ENCODE results near the gene SIRT3.

The SIRT3 gene

DNA sequence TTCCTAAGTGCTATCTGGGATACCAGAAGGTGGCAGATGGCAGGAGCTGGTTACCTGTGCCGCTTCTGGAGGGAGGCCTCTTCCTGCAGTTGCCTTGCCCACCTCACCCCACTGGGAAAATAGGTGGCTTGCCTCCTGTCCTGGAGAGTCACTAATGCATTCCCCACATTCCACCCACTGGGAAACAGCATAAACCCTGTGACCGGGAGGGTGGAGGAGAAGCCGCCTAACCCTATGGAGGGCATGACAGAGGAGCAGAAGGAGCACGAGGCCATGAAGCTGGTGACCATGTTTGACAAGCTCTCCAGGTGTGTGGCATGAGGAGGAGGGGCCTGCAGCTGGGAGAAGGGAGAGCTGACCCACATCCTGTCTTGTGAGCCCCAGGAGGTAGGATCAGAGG is 23.0 kb downstream of the SIRT3 start:
- no peak for DNase-seq

DNA sequence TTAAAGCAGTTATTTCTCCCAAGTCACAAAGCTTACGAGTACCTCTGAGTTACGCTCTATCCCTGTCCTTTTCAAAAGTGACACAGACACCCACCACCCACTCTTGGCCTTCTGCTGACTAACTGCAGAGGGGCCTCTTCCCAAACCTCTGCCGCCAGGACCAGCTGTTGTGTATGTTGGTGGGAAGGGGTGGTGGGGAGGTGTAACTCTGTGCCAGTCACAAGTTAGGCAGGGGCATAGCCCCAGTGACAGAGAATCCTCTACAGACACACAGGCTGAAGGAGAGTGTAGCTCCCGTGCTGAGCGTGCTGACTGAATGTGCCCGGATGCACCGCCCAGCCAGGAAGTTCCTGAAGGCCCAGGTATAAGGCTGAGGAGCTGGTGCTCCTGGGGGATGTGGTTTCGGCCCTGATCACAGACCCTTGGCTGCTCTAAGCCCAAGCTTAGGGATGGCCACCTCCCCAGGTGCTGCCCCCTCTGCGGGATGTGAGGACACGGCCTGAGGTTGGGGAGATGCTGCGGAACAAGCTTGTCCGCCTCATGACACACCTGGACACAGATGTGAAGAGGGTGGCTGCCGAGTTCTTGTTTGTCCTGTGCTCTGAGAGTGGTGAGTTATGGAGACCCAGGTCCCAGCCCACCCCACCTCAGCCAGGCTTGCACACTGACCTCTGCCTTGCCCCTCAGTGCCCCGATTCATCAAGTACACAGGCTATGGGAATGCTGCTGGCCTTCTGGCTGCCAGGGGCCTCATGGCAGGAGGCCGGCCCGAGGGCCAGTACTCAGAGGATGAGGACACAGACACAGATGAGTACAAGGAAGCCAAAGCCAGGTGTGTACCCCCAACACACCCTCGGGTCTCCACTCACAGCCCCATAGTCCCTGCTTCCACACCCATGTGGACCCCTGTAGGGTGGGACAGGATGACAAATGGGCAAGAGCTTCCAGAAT is 23.7 kb downstream of the SIRT3 start:
- no peak for DNase-seq

DNA sequence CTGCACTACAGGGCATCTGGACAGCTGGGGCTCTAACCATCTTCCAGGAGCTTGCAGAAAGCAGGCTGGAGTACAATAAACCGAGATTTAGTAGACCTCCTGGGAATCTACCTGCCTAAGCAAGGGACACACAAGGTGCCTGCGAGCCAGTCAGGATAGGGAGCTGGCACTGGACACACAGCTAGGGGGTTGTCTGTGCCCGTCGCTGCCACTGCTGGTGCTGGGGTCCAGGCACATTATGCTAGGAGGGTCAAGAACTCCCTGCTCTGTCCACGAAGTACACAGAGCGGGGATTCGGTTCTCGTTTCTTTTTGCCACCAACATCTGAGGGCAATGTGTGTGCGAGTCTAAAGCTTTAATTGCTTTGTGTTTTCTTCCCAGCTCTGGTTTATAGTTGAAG is 24.4 kb downstream of the SIRT3 start:
- DNase-seq: no peak

DNA sequence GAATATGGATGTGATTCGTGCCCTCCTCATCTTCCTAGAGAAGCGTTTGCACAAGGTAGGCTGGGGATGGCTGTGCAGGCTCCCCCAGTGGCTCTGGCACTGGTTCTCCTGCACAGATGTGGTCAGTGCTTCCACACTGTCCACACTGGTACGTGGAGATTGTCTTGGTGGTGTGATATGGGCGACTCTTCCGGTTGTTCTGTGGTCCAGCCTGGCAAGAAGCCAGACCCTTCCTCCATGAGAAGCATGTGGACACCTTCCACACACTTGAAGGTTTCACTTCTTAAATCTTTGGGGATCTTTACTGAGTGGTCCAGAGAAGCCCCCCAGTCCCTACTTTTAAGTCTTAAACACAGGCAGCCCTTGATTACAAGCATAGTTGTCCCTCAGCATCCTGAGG is 24.8 kb downstream of the SIRT3 start:
- no peak for DNase-seq

DNA sequence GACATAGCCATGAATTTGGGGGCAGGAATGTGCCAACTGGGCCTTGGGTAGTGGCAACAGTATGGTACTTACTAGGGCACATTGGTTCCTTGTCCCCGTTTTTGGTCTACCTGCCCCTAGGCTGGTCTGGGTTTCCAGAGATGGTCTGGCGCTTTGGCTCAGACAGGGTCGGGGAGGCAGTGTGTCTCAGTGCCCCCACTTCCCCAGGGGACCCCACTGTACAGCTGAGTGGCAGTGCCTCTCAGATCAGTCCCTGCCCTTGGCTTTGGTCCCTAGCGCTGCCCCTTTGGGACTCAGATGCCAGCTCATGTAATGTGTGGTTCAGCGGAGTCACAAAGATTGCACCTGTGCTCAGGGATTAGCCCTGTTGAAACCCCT is 25.4 kb downstream of the SIRT3 start:
- peak; percentile 13 for DNase-seq

DNA sequence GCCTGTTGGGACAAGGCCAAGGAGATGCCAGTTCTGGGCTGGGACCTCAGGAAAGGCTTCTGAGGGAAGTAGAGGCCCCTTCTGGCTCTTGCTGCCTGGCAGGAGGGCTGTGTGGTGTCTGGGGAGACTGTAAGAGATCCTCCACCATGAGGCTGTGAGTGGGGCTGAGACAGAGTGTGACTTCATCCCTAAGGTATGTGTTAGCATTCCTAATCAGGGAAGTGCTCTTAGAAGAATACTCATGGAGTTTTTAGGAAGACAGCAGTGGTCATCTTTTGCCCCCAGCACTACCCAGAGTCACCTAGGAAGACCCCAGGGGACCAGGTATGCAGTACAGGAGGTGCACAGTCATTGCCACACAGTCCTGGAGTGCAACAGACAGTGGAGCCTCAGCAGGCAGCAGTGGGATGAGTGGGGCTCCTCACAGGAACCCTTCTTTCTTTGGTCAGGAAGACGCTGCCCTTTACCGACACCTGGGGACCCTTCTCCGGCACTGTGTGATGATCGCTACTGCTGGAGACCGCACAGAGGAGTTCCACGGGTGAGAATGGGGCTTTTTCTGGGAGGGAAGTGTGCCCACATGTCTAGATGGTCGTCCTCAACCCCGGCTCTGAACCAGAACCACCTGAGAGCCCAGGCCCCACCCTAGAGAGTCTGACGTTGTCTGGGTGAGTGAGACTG is 25.9 kb downstream of the SIRT3 start:
- peak; percentile 13 for DNase-seq

DNA sequence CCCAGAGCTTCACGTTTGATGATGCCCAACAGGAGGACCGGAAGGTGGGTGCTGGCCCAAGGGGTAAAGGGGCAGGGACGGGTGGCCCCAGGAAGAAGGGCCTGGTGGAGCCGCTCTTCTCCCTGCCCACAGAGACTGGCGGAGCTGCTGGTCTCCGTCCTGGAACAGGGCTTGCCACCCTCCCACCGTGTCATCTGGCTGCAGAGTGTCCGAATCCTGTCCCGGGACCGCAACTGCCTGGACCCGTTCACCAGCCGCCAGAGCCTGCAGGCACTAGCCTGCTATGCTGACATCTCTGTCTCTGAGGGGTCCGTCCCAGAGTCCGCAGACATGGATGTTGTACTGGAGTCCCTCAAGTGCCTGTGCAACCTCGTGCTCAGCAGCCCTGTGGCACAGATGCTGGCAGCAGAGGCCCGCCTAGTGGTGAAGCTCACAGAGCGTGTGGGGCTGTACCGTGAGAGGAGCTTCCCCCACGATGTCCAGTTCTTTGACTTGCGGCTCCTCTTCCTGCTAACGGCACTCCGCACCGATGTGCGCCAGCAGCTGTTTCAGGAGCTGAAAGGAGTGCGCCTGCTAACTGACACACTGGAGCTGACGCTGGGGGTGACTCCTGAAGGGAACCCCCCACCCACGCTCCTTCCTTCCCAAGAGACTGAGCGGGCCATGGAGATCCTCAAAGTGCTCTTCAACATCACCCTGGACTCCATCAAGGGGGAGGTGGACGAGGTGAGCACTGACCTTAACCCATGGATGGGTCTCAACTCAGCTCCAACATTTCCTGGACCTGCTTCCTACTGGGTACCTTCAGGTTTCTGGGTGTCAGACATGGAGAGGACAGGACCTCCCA is 26.6 kb downstream of the SIRT3 start:
- DNase-seq: no peak

DNA sequence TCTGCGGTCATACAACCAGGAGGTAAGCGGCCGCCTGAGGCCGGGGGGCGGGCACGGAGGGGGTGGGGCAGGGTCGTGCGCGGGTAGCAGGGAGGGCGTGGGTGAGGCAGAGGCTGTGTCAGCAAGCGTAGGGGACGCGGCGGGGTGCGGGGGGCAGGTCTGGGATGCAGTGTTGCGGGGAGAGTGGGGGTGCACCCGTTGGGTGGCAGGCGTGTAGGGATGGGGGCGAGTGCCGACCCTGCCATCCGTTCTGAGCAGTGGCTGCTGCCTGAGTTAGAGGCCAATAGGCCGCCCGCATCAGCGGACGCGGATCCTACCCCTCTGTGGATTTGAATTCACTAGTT is 27.3 kb downstream of the SIRT3 start:
- no peak for DNase-seq

DNA sequence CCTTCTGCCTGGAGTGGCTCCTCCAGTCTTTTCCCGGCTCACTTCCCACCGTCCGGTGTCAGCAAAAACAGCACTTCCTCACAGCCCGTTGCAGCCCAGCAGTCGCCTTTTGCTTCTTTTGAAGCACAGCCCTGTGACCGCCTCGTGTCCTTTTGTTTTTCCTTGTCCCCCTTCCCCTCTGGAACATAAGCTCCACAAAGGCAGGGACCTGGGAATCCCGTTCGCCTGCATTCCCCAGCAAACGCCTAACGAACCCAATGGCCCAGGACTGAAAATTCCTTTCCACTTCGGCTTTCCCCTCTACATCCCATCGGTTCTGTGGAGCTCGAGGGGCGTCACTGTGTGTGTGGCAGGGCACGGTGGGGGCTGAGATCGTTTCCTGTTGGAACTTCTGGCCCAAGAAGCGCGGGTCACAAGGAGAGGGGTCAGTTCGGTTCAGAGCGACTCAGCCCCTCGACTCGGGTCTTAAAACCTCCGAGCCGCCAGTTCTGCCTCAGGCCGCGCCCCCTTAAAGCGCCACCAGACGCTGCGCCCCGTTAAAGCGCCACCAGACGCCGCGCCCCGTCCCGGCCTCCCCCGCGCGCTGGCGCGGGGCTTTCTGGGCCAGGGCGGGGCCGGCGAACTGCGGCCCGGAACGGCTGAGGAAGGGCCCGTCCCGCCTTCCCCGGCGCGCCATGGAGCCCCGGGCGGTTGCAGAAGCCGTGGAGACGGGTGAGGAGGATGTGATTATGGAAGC is 27.8 kb downstream of the SIRT3 start:
- DNase-seq: peak; percentile 84

DNA sequence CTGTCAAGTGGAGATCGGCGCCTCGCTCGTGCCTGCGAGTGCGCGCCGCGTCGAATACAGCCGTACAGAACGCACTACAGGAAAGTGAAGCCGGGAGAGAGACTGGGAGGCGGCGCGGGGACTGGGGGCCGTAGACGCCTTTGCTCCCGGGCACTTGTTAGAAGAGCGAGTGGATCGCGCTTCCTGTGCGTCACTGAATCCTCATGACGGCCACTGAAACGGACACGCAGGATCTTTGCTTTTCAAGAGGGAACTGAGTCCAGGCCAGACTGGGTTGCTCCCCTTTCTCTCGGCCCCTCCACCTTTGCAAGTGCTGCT is 28.3 kb downstream of the SIRT3 start:
- DNase-seq: no peak

DNA sequence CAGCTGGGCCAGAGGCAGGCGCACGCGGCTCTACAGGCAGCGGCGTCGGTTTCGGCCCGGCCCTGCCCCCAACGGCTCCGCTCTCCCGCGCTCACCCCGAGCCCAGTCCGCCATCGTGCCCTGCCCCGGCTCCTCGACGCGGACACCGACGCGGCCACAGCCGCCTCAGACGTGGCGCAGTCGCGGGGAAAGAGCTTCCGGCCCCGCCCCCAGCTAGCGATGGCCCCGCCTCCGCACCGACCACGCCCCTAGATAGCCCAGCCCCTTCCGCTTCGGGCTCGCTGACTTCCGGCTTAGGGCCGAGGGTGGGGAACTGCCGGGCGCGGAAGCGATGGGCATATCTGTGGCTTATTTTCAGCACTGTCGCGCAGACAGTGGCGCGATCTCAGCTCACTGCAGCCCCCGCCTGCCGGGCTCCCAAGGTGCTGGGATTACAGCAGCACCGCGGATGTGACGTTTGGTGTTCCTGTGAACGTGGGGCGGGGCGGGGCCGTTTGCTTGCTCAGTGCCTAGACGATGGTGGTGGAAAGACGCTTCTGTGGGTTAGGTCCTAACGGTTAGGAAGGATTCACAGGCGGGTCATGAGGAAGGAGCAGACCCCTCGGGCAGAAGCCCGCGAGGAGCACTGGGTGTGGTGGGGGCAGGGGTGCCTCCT is 28.8 kb downstream of the SIRT3 start, which contains the start of the genes BET1L and RIC8A:
Gene BET1L (minus strand): TSS at position 192 of the 655 bp plus-strand sequence. CDS start 78 bp downstream, at position 114.
Gene RIC8A (plus strand): TSS at position 501 of the 655 bp plus-strand sequence. CDS start 1,147 bp downstream, outside the sequence.
- peak; percentile 99 for DNase-seq

DNA sequence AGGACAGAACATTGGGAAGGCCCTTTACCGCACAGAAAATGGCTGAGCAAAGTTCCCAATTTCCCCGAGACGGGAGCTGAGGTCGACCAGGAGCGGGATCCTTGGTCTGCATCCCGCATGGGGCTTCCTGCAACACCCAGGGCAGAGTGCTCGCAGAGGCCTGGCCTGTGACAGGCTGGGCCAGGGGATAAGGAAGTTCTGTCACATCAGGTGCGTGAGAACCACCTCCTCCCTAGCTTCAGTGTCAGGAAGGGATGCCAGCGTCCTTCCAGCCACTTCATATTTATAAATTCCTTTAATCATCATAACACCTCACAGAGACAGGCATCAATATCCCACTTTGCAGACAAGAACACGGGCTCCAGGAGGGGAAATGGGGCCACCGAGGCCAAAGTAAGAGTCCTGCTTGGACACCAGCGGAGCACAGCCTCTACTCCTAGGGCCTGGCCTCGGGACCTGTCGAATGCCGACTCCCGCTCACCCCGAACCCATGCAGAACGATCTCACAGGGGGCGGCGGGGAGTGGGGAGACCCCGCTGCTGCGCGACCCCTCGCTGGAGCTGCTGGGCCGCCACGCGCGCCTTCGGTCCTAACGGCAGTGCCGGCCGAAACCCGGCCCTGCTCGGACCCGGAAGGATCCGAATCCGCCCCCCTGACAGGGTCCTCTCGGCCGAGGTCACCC is 29.5 kb downstream of the SIRT3 start:
- peak; percentile 40 for DNase-seq

DNA sequence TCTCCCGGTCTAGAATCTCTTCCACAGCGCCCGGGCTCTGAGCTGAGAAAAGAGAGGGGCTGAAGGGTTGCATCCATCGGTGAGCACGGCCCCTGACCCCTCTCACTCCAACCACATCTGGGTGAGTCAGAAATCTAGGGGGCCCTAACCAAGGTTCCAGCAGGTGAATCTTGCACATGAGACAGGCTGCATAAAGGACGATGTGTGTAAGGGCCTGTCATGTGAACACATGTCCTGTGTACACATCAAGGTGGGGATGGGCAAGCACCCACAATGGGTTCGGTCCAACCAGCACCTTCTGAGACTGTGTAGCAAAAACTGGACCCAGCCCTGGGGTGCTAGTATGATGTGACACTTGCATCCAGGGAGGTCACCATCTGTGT is 30.1 kb downstream of the SIRT3 start:
- no peak for DNase-seq

DNA sequence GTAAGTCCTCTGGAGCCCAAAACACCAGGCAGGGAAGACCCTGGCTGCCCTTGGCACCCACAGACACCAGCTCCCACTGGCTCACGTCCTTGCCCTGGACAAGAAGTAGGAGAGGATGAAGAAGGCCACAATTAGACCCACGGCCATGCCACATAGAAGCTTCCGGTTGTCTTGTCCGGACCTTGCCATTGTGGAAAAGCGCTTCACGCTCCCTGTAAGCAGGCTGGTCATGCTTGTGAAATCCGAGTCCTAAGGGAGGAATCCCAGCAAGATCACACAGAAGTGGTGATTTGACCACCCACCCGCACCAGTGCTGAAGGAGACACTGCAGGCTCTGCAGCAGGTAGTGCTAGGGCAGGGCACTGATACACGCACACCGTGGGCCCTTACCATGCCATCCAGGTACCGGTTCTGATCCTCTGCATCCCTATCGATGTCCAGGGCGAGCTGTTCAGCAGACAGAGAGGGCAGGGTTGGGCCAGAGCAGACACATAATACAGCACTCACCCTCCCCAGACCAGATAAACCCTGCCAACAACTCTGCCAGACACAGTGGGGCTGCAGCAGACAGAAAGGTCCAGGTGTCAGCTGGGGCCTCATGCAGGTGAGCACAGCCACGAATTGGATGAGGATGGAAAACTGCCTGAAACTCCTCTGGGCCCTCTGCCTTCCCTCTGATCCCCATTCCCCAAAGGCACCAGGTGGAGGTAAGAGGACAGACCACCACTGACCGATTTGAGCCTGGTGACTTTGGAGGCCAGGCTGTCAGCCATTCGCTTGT is 30.7 kb downstream of the SIRT3 start:
- no peak for DNase-seq

DNA sequence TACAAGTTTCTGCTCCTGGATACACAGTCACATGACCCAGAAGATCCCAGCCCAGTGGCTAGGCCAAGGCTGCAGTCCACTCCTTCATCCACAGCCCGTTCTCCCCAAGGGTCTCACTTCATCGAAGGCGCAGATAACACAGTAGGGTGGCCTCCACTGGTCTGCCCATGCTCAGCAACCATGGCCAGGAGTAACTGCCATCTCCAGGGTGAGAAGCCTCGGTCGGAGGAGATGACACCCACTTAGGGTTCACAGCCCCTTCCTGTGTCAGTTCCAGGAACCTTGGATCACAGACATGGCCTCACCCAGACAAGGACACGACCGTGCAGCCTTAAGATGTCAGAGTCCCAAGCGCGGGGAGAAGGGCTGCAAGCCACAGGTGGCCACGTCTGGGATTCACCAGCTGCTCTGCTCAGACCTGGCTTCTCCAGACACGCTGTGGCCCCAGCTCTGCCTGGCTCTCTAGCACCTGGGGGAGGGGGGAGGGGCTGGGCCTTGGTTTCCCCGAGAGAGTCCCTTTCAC is 31.5 kb downstream of the SIRT3 start:
- no peak for DNase-seq

DNA sequence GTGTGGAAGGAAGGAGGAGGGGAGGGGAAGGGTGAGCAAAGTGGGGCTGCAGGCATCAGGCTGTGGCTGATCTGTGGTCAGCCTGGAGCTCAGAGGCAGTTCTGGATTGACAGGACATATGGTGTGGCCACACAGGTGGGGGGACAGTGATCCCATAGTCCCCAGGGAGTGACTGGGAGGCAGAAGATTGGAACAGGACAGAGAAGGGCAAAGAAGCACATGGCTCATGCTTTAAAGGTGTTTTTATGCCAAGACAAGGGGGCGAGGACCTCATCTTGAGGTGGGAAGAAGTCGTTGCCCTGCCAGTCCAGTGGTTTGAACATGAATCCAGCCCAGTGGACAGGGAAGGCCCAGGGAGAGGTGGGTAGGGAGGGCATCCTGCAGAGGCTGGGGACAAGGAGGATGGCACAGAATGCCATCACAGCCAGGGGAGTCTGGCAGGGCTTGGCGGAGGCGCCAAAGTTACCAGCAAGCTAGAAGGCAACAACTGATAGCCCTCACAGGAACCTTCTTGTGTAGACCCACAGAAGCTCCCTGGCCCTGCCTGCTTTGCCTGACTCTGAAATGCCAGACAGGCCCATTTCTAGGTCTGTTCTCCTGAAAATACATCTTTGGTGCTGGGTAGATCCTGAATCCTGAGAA is 32.1 kb downstream of the SIRT3 start:
- DNase-seq: no peak

DNA sequence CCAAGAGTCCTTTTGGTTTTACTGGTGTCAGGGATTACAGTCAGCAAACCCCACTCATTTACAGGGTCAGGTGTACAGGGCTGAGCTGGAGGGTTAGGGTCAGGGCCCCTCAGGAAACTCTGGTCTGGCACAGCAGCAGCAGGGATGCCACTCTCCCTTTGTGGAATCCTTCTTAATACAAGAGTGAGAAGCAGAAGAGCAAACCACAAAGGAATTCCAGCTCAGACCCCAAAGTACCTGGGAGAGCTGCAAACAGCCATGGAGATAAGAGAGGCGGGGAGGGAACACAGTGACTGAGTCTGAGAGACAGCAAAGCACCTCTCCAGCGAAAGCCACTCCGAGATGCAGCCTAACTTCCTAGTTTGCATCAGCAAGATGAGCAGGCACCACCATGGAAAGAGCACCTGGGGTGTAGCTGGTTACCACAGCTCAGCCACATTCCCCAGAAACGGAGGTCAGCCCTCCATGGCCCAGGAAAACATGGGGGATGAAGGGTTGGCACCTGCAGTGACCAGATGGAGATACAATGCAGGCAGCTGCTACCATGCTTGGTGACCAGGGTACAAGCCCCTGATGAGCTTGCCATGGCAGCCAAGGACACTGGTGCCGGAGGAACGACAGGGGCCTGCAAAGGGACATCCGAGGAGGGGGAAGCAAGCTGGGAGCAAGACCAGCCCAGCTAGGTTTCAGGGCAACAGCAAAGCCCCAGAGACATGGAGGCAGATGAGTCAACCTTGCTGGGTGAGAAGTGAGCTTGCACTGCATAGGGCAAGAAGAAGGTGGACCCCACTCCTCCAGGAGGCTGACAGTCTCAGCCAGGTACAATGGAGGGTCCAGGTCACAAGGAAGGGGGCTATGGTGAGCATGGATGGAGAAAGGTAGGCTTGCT is 32.8 kb downstream of the SIRT3 start:
- no peak for DNase-seq

DNA sequence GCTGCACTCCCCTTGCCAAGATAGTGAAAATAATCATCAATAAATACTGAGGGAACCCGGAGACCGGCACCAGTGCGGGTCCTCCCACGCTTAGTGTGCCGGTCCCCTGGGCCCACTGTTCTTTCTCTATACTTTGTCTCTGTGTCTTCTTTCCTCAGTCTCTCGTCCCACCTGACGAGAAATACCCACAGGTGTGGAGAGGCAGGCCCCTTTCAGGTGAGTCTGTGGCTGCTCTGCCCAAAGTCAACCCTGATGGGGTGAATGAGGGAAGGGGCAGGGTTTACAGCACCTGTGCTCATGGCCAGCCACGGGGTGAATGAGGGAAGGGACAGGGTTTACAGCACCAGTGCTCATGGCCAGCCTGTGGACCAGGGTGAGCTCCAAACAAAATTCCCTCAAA is 33.7 kb downstream of the SIRT3 start:
- DNase-seq: no peak

DNA sequence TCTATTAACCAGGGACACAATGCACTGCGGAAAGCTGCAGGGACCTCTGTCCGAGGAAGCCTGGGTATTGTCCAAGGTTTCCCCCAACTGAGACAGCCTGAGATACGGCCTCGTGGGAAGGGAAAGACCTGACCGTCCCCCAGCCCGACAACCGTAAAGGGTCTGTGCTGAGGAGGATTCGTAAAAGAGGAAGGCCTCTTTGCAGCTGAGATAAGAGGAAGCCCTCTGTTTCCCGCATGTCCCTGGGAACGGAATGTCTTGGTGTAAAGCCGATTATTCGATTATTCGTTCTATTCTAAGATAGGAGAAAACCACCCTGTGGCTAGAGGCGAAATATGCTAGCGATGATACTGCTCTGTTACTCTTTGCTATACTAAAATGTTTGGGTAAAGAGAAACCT is 34.2 kb downstream of the SIRT3 start:
- no peak for DNase-seq

Measured in activated T-cell treated with anti-CD3 and anti-CD28 coated beads, Interleukin-2, amount 50 U/mL, for 1 hour (primary cell).